HG02623 (cell line): ENCODE data around the gene CABLES1.
"Not testable (repeated sequence)": the region's sequence is repeated elsewhere in the genome, so short reads cannot be mapped to it uniquely, and the experiment has no call there.

Experiments used
- ATAC-seq: cut with Tn5 transposase; IDR thresholded peaks from one replicate; pipeline ENCODE4 v1.9.1; 2021; ENCODE audit warnings: moderate library complexity; ENCODE audit not compliant: unreplicated experiment

The CABLES1 gene

DNA sequence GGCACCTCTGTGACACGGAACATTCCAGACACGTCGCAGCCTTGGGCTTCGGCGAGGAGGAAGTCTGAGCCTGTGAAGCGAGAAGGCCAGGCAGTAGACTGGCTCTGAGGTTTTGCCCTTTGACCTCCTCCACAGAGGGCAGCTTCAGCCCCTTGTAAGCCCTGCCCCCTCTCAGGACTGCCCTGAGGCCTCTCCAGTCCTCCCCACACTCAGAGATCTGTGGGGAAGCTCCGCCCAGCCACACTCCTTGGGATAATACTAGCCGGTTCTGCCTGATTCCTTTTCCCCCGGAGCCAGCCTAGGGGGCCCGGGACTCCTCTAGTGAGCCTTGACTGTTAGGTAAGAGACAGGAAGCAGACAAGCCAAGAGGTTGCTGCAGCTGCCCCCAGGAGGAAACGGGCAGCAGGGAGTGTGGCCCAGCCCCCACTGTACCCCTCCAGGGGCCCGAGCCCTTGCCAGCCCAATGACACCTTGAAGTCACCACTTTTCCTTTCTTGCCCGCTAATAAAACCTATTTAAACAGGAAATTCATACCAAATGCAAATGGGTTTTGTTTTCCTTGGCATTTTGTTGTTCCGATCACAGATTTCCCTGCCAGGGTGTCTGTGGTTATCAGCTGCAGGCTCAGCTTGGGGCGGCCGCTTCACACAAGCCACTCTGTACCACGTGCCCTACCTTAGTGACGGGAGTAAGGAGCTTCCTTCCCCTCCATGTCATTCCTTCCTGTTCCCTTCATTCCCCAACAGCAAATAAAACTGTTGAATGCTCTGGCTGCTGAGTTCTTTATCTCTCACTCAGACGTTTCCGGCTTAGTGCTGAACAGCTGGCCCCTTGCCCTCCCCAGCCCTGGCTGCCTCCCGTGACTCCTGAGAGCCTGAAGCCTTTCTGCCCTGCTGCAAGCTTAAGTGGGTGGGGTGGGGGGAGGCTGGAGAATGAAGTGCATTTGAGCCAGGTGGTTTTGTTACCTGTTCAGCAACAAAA lies 124.7 kb downstream of the CABLES1 start:
- ATAC-seq: peak; percentile 59

DNA sequence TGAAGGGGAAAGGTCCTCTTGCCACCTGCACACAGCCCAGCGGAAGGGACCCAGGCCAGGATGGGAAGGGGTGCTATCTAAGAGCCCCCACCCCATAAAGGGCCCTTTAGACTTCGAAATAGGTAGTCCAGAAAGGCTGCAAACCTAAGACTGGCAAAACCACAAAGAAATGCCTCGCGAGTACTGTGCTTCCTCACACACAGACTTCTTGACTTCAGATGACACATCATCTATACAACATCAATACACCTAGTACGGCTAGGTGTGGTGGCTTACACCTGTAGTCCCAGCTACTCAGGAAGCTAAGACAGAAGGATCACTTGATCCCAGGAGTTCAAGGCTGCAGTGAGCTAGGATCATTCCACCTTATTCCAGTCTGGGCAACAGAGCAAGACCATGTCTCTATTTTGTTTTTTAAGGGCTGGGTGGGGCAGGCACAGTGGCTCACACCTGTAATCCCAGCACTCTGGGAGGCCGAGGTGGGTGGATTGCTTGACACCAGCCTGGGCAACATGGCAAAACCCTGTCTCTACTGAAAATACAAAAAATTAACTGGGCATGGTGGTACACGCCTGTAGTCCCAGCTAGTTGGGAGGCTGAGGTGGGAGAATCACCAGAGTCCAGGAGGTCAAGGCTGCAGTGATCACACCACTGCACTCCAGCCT lies 125.8 kb downstream of the CABLES1 start:
- no peak for ATAC-seq

DNA sequence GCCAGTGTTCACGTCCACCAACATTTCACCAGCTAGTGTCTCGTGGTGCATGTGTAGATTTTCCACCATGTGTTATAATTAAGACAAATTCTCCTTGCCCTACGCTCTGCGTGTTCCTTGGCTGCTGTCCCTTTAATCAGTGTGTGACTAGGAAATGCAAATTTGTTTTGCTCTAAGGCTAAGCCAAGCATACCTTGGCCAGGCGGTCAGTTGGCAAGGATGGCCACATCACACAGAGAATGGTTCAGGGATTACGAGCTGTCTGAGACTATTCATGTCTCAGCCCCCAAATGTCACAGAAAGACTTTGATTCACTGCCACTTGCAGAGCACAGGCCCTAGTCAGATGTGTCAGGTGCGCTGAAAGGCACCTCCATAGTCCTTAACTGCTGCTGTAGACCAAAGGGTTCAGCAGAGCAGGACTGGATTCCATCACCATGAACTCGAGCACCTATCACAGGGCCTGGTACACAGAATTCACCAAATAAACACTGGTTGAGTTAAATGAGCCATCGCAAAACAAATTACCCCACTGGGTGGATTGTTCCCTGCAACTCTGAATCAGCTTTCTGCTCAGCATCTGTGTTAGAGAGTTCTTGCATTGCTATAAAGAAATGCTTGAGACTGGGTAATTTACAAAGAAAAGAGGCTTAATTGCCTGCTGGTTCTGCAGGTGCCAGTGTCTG lies 128.4 kb downstream of the CABLES1 start:
- ATAC-seq: no peak

DNA sequence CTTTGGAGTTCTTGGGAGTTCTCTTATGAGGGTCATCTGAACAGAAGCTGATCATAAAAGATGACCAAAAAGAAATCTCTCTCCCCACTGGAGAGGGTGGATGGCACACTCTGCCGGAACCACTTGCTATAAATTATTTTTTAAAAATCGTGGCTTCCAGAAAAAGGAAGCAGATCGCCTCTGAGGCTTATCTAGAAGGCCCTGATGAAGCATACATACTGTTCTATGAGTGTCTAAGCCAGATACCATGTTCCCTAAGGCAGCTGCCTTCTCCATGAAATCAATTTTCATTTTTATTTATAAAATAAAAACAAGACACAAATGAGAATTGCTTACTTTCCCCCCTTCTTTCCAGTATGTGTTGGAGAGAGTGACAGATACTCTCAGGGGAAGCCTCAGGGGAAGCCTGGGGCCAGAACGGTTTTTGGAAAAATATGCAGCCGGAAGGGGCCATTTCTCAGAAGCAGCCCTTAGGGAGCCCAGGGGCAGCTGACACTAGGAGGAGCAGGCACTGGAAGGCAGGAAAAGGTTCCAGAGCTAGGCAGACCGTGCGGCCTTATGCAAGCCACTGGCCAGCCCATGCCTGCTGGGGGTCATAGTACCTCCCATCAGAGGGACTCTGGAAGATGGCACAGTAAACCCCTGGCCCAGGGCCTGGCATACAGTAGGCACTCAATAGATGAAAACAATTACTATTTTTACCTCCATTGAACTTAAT lies 130.6 kb downstream of the CABLES1 start:
- no peak for ATAC-seq

DNA sequence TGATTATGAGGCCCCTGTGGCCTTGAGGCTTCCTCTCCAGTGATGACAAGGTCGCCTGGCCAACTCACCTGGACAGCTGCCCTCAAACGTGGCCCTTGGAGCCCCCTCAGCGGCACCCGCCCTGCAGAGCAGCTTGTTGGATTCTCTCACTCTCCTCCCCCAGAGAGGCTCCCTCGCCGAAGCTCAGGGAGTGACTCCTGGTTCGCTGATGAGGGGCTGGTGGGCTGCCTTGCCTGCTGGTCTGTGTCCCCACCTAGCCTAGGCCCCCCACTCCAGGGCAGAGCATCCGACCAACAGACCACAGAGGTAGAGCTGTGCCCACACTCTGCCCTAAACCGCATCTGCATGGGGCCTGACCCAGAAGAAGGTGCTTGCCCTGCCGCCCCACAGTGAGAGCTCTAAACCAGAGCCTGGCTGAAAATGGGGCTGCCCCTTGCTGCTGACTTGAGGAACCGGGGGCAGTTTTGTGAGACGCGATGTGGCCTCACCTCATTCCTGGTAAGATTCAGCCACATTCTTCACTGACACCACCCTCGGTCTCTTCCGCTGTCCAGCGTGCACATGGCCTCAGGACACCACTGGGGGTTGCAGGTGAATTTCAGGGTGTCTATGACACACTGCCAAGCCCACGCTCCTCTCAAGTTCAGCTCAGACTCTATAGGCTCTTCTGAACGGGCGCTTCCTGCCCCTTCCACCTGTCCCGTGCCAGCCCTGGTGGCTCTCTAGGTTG lies 131.6 kb downstream of the CABLES1 start:
- ATAC-seq: no peak

DNA sequence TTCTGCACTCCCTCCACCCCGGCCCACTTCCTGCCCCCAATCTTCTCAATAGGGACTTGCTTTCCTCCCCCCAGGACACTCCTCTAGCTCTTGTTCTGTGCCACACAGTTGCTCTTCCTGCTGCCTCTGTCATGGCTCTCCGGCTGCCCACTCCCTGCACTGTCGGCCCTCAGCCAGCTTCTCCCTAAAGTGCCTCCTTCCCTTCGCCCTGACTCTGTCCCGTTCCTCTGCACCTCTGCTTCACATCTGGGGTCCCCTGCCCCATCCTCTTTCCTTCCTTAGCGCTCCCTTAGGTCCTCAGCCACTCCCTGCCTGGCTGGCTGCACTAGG lies 132.1 kb downstream of the CABLES1 start:
- no peak for ATAC-seq

DNA sequence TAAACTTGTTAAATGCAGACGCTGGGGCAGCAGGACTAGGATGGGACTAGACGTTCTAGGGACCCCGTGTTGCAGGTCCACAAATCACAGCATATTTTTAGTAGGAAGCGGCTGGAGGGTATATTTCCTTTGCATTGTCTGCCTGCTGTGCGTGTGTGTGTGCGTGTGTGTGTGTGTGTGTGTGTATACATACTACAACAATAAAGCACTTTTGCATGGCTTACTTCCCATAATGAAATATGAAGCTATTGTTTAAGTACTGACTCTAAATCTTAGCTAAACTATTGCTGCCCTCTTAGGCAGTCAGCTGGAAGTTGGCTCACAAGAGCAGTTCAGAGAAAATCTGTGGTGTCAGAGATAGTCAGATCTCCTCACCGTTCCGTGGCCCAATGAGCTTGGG lies 133.4 kb downstream of the CABLES1 start:
- ATAC-seq: no peak

DNA sequence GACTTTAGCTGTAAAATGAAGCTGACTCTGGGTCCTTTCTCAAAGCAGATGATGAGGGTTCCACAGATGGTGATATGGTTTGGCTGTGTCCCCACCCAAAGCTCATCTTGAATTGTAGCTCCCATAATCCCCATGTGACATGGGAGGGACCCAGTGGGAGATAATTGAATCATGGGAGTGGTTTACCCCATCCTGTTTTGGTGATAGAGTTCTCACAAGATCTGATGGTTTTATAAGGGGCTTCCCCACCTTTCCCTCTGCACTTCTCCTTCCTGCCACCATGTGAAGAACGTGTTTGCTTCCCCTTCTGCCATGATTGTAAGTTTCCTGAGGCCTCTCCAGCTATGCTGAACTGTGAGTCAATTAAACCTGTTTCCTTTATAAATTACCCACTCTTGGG lies 133.8 kb downstream of the CABLES1 start:
- not testable (repeated sequence) for ATAC-seq

DNA sequence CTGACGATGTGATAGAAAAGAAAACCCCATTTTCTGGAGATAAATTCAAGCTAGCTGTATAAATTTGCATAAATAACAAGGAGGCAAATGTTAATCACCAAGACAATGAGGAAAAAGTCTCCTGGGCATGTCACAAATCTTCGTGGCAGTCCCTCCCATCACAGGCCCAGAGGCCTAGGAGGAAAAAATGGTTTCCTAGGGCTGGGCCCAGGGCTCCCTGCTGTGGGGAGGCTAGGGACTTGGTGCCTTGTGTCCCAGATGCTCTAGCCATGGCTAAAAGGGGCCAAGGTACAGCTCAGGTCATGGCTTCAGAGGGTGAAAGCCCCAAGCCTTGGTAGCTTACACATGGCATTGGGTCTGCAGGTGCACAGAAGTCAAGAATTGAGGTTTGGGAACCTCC lies 134.6 kb downstream of the CABLES1 start:
- no peak for ATAC-seq

DNA sequence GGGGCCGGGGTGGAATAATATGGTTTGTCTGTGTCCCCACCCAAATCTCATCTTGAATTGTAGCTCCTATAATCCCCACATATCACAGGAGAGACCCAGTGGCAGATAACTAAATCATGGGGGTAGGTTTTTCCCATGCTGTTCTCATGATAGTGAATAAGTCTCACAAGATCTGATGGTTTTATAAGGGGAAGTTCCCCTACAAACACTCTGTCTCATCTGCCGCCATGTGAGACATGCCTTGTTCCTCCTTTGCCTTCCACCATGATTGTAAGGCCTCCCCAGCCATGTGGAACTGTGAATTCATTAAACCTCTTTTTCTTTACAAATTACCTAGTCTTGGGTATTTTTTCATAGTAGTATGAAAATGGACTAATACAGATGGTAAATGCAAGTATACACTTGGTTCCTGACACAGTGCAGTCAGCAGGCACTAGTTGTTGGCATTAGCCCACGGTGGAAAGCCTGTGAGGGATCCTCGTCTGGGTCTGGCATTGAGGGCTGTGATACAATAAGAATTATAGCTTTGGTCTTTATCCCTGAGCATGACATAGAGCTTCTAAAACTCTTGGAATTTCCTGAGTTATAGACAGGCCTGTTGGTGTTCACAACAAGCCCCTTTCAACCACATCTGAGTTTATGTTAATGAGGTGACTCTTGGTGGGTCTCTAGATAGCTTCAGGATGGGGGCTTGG lies 135.8 kb downstream of the CABLES1 start:
- ATAC-seq: no peak

DNA sequence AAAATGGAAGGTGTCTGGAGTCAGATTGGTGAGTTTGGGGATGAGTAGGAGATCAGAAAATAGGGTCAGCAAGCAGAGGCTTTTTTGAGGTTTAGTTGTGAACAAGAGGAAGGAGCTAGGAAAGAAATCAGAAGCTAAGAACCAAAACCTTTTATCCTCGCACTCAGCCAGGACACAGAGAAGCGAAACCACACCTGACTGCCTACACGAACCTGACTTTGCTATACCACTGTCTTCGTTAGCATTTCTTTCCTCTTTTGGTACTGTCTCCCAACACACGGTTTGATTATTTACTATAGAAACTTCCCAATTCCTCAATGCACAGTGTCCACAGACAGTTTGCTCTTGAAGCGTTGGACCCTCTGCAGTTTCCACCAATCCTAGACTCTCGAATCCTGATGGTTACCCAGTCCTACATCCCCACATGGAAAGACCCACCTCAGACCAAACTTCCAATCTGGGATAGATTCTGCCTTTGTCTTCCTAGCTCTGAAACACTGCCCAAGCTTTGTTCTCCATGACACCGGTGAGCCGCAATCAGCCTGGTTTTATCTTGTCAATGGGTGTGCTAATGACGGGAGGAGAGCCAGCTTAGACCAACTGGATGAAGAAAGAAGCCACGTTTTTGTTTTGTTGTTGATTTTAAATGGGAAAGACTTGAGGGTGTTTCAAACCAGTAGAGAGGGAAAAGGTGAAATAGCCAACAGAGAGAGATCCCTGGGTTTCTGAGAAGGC lies 137.4 kb downstream of the CABLES1 start:
- ATAC-seq: no peak

DNA sequence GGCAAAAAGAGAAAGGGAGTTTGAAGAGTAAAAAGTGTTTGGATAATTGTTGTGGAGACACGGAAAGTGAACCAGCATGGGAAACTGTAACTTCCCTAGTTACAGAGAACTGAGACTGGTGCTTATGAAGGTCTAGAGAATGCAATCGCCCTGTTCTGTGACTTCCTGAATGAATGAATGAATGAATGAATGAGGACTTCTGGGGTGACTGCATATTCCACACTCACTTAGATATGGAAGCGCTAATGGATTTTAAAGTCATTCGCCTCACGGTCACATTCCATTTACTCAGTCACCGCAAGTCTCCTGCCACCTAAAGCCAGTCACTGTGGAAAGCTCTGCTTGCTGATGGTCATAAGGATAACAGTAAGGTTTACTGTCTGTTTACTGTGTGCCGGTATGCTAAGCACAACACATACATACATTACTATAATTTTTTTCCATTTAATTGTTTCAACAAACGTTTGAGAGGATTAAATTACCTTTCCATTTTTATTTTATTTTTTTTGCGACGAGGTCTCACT lies 138.2 kb downstream of the CABLES1 start:
- ATAC-seq: no peak

DNA sequence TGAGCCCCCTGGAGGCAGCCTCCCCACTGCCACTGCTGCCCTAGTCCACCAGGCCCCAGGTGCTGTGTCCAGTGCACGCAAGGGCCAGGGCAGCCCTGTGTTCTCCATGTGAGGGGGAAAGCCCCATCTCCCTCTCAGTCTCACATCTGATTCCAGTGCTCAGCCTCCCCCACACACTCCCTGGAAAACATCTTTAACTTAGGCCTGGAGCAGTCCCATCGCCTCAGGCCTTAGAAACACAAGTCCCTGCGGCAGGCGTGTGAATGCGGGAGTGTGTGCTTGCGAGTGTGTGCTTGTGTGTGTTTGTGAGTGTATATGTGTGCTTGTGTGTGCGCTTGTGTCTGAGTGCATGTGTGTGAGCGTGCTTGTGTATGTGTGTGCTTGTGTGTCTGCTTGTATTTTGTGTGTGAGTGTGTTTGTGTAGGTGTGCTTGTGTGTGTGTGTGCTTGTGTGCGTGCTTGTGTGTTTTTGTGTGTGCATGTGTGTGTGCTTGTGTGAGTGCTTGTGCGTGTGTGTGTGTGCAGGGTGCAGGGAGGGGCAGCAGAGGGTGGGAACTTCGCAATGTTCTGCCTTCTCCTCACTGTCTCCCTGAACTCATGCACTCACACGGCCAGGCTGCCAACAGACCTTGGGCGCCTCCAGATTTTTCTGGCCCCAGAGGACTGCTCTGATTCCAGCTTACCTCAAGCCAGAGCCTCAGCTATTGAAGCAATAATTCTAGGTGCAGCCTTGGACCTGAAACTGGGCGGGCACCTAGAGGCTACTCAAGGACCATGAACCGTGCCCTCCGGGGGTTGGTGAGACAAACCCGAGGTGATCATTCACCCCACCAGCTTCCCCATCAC lies 139.6 kb downstream of the CABLES1 start:
- no peak for ATAC-seq

DNA sequence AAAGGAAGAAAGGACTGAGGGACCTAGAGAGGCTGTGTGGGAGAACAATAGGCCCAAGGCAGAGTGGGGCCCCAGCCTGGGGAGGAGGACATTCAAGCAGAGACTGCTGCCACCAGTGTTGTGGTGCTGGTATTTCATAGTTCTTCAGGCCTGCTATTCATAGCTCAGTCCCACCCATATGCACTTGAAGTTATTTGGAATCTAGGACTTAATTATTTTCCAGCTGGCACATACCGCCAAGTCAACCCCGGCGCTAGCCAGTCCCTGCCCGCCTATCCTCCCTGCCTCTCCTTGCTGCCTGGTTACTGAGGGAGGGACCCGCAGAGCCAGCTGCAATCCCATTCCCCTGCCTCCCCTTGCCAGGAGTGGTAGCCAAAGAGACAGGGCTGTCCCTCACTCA lies 141.2 kb downstream of the CABLES1 start:
- ATAC-seq: no peak

DNA sequence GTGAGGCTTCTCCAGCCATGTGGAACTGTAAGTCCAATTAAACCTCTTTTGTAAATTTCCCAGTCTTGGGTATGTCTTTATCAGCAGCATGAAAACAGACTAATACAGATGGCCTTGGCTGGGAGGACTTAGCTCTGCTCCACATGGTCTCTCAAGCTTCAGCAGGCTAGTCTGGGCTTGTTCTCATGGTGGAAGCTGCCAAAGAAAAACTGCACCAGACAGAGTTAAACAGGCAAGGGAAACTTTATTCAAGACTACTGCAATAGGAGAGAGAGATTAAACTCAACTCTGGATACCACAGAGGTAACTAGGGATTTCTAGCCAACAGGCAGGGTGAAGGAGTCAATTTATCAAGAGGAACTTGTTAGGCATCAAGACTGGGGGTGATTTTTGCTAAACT lies 142.1 kb downstream of the CABLES1 start:
- no peak for ATAC-seq

DNA sequence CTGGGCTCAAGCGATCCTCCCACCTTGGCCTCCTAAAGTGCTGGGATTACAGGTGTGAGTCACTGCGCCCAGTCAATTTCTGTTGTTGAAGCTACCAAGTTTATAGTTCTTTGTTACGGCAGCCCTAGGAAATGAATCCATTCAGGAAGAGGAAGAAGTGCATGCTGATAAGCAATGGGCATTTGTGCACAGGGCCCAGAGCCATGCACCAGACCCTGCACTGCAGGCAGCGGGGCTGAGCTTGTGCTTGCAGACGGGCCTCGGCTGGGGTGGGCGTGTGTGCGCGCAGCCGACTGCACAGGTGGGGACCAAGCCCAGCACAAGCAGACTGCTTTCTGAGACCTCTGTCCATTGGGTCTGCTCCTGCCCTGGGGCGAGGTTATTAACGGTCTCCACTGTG lies 144.6 kb downstream of the CABLES1 start:
- no peak for ATAC-seq

DNA sequence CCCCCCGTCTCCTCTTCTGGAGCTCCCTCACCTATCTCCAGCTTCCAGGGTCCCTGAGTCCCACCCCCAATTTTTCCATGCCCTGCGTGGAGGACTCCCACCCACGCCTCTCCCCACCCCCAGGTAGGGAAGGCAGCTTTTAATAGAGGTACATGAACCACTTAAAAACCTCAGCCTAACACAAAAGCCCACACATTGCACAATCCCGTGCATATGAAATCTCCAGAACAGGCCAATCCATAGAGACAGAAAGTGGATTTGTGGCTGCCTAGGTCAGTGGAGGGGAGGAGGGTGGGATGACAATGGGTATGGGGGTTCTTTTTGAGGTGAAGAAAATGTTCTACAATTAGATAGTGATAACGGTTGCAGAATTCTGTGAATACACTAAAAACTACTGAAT lies 145.6 kb downstream of the CABLES1 start:
- no peak for ATAC-seq
